ENCODE results near the gene PLXDC1.

The PLXDC1 gene

GRCh38 chr17:39151150-39151942, at the start of gene PLXDC1:
PLXDC1 (minus strand) TSS chr17:39151637; CDS start chr17:39151437, 200 bp downstream.
- no peak for DNase-seq (ENCODE audit: low read depth)

DNA sequence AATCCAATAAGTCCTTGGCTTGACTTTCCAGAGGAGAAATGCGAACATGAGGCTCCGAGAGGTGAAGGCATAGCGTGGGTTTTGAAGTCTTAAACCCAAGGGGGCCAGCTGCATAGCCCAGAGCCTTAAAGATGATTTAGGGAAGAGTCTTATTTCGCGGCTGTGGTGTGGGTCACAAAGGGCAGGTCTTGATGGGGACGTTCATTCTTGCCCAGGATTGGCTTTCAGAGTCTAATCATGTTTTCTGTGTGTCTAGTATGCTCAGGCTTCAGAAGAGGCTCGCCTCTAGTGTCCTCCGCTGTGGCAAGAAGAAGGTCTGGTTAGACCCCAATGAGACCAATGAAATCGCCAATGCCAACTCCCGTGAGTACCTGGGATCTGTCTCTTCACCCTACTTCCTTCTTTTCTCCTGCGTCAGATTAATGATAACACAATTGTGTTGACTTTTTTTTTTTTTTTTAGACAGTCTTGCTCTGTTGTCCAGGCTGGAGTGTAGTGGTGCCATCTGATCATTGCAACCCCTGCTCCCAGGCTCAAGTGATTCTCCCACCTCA, 49.6 kb upstream of the PLXDC1 start:
- no peak for DNase-seq (ENCODE audit: low read depth)

DNA sequence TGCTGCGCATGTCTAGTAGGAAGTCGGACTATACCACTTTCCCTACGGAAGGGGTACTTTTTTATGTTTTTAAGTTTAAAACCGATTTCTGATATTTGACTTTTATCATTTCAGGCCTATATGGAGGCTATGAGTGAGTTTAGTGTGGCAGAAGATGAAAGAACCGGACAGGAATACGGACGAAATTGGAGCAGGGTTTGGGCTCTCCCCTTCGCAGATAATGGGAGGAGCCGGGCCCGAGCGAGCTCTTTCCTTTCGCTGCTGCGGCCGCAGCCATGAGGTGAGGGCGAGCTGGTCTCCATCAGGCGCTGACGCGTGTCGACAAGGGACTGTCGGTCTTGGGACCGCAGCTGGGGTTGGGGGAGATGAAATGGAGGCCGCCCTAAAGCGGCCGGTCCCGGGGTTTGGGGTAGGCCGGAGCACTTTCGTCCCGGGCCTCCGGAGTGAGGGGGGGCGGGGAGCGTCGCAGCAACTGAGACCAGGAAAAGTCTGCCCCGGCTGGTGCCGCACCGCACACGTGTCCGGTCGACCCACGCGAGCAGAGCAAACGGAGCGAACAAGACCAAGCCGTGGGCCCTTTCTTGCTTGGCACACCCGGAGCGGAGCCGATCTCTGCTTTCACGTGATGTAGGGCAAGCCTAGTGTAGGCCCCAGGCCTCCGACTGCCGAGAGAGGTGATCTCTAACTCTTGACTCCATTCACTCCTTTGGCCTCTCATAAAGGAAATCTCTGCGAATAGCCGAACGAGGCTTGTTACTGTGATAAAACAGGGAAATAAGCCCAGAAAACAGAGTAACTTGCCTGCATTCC, 48.8 kb upstream of the PLXDC1 start, which contains the start of gene RPL19:
RPL19 (plus strand) TSS at position 214 of the 810 bp plus-strand sequence; CDS start at position 276, 62 bp downstream.
- DNase-seq (ENCODE audit: low read depth), result peak; percentile 62

DNA sequence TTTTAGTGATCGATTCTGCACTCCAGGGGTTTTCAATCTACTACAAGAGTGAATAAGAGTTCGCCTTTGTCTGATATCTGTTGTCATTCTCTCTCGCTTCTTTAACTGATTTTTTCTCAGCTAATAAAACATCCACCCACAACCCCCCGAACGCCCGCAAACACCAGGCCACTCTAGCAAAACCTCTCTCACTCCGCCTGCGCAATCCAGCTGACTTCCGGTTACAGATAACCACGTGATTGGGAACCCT, 48.3 kb upstream of the PLXDC1 start:
- peak; percentile 74 for DNase-seq (ENCODE audit: low read depth)

DNA sequence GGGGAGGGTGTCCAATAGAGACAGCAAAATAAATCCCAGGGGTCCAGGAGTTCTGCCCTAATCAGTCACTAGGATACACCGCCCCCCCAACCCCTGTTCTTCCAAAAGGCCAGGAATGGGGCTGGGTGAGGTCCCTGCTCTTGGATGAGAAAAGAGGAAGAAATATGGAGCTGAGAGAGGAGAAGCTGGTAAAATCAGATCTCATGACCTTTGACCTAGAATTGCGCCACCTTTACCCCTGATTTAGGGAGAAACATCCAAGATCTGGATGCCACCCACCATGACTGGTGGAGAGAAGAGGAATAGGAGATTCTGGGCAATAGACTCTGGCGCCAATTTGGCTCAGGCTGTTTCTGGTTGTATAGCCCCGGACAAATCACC, 46.7 kb upstream of the PLXDC1 start:
- no peak for DNase-seq (ENCODE audit: low read depth)

DNA sequence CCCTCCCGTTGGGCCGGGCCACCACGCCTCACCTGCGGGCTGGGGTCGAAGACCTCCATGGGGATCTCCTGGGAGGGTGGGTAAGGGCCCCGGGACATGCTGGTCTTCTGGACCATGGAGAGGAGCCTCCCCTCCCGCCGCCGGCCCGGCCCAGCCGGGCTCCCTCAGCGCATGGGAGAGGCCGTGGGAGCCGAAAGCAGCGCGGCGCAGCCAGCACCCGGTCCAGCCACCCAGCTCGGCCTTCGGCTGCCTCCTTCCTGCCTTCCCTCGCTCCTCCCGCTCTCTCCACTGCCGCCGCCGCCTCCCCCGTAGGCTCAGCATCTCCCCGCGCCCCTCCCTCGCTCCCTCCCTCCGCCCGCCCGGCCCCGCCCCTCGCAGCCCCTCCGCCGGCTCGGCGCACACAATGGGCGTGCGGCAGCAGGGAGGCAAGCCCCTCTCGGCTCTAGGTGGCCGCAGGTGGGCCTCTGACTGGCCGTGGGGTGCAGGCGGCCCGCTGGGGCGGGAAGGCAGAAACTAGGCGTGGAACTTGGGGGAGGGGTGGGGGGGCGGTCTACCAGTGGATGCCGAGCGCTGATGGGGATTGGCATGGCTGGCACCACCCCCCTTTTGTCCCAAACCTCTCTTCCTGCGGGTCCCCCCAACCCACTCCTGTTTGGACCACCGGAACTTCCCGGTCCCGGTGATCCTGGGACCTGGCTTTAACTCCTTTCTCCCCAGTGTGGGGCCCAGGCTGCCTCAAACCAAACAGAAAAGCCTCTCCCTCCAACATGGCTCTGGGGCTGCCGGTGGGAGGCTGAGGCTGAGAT, 46.1 kb upstream of the PLXDC1 start, which contains the start of gene CACNB1:
CACNB1 (minus strand) TSS at position 290 of the 806 bp plus-strand sequence; CDS start at position 116, 174 bp downstream.
- DNase-seq (ENCODE audit: low read depth), result peak; percentile 54

- DNase-seq (ENCODE audit: low read depth), result peak; percentile 11
Measured at GRCh38 chr17:39196808-39197291, 45.4 kb upstream of the PLXDC1 start.

DNA sequence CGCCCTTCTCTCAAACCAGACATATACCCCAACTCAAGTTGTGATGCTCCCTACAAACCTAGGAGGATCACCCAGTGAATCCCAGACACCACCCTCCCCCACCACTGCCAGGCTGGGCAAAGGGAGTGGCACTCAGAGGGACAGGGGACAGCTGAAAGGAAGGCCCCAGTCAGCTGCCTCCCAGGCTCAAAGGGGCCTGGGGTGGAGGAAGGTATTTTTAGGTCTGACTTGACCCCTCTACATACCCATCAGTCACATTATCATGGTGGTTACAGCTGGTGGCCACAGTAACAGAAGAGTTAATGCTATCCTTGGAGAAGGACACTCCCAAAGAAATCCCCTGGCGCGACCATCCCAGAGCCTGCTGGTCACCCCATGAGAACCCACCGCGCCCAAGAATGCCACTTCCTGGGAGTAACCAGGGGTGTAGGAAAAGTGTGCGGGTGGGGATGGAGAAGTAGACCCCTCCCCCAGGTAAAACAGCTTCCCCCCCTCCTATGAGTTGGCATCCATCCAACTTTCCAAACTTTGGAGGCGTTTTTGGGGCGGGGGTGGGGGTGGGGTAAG, 44.9 kb upstream of the PLXDC1 start:
- DNase-seq (ENCODE audit: low read depth), result no peak

DNA sequence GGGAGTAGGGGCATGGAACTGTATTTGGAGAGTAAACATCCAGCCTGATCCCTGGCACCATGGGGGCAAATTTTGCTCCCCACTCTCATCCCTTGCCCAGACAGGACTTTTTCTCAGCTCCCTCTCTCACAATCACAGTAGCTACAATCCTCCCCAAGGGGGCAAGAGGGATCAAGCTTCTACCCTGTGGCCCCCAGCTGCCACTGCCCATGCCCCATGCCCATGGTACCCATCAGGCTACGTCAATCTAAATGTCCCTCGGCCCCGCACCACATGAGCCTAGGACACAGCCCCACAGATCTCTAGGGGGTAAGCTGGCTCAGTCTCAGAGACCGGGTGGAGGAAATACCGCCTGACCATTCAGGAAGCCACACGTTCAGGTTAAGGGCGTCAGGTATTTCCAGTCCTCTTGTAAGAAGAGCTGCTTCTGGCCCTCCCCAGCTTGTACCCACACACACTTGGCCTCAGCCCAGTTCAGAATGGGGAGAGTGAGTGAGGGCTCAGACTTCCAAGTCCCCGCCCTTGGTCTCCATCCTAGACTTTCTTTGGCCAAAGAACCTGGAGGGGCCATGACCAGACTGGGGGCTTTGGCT, 44.2 kb upstream of the PLXDC1 start:
- no peak for DNase-seq (ENCODE audit: low read depth)

- no peak for DNase-seq (ENCODE audit: low read depth)
Measured at GRCh38 chr17:39194985-39195524, 43.6 kb upstream of the PLXDC1 start.

GRCh38 chr17:39194089-39194984, 42.9 kb upstream of the PLXDC1 start:
- no peak for DNase-seq (ENCODE audit: low read depth)

- DNase-seq (ENCODE audit: low read depth), result no peak
Measured at GRCh38 chr17:39193346-39193745, 41.9 kb upstream of the PLXDC1 start.

DNA sequence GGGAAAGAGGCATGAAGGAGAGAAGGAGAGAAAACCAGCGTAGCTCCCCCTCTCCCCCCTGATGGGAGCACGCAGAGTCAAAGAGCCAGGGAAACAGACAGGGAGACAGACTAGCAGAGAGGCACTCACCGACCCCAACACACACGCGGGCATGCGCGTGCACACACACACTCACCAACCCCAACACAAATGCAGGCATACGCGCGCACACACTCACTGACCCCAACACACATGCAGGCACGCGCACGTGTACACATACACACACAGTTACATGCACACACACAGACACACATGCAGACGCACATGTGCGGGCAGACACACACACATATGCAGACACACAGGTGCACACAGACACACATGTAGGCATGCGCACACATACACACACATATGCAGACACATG, 41.5 kb upstream of the PLXDC1 start:
- DNase-seq (ENCODE audit: low read depth), result no peak

GRCh38 chr17:39191750-39192510, 40.5 kb upstream of the PLXDC1 start:
- DNase-seq (ENCODE audit: low read depth), result no peak

- no peak for DNase-seq (ENCODE audit: low read depth)
Measured at GRCh38 chr17:39187152-39187830, 35.9 kb upstream of the PLXDC1 start.

- DNase-seq (ENCODE audit: low read depth), result no peak
Measured at GRCh38 chr17:39186481-39187002, 35.1 kb upstream of the PLXDC1 start.

- no peak for DNase-seq (ENCODE audit: low read depth)
Measured at GRCh38 chr17:39183720-39184119, 32.3 kb upstream of the PLXDC1 start.

GRCh38 chr17:39183045-39183444, 31.6 kb upstream of the PLXDC1 start:
- no peak for DNase-seq (ENCODE audit: low read depth)

Measured in stimulated activated CD8-positive, alpha-beta memory T cell treated with anti-CD3 and anti-CD28 coated beads, Interleukin-12 subunit alpha, Interleukin-12 subunit beta, amount 100 ng/mL, for 4 hours (primary cell).